Psoas muscle (tissue), 8 donors: ENCODE data around the gene DNAJC17. TPM values are rescaled to one million over a fixed set of nuclear protein-coding genes. Genes with fewer than 3 reads are reported as not detected.

Source experiments
- ATAC-seq, 4 donors: fragments of 200-7000 bp; cut with Tn5 transposase; one replicate each; pipeline ENCODE4 v1.9.1; 2020; ENCODE audit warnings: moderate library complexity in 3 of 4, mild to moderate bottlenecking in 2 of 4
- DNase-seq, 2 donors: peaks; one replicate each; pipeline ENCODE4 v3.0.0-alpha.2; 2020
- H3K27ac ChIP-seq: fragments of 200-600 bp; one replicate; pipeline ENCODE4 v1.8.0; 2022
- H3K27me3 ChIP-seq, 3 donors: fragments of 200-600 bp in 1 of 3; one replicate each; pipeline versions ENCODE4 v1.6.1 to v1.8.0; 2013 to 2022; ENCODE audit warnings: low read length in 2 of 3, mild to moderate bottlenecking in 2 of 3, moderate library complexity in 1 of 3; ENCODE audit not compliant: insufficient read depth in 3 of 3
- H3K36me3 ChIP-seq, 2 donors: fragments of 200-600 bp in 1 of 2; one replicate each; pipeline versions ENCODE4 v1.6.1 to v1.8.0; 2013 to 2022; ENCODE audit warnings: low read depth in 1 of 2, mild to moderate bottlenecking in 1 of 2, moderate library complexity in 1 of 2; ENCODE audit not compliant: insufficient read depth in 1 of 2
- H3K4me1 ChIP-seq: fragments of 200-600 bp; one replicate; pipeline ENCODE4 v1.8.0; 2022
- H3K4me3 ChIP-seq: fragments of 200-600 bp; one replicate; pipeline ENCODE4 v1.8.0; 2022; ENCODE audit warnings: mild to moderate bottlenecking
- H3K9me3 ChIP-seq: fragments of 200-600 bp; one replicate; pipeline ENCODE4 v1.8.0; 2022
- WGBS, 3 donors: extraction: QIAGEN DNeasy Blood & Tissue Kit; methylation state at CpG; one replicate each; pipeline versions ENCODE4 v1.1.6 to v1.1.7; 2013; 5-methylcytosine and 5-hydroxymethylcytosine counted together
- intact Hi-C, 2 donors: fragments of 100-400 bp; cut with DNase I; formaldehyde crosslinking; loops; one replicate each; pipeline versions ENCODE4 v1.11.0 to v1.14.2; 2022
- polyA plus RNA-seq, 3 donors: library from polyadenylated mRNA; stranded (reverse); fragments of 200-250 nt; gene quantifications; one replicate each; pipeline ENCODE4 v1.2.3, GENCODE V29; 2013
- total RNA-seq, 4 donors: library from RNA; stranded (reverse); fragmentation: NEBNext Ultra II Directional in 2 of 4; extraction: Animal tissue kit (Norgen Biotek cat#: 25700) in 2 of 4; gene quantifications; one replicate each; pipeline versions ENCODE4 v1.2.1 to v1.2.4, GENCODE V29; 2021 to 2023
- TF ChIP-seq, protein P1 (sequence below): fragments of 200-600 bp; IDR thresholded peaks from one replicate; pipeline ENCODE4 v1.8.0; 2022; ENCODE audit warnings: antibody characterized with exemption
- donor health status: healthy with polysubstance abuse.
- donor health status: DM: no; HTN: no; CAD: no; lungs with moderate emphysema.
- donor health status: Bipolar disorder and iron deficiency.
- donor health status: healthy.
- donor health status: DM: yes; HTN: yes; CAD: no.
- donor health status: DM: no; HTN: no; CAD: no.
- donor health status: DM: no; HTN: no; CAD: no.
- donor health status: DM: yes; HTN: yes; CAD: no.

Gene DNAJC17
- total and polyA plus RNA-seq, 7 donors: 8.9 to 32.4 (median 16.6) TPM

DNA sequence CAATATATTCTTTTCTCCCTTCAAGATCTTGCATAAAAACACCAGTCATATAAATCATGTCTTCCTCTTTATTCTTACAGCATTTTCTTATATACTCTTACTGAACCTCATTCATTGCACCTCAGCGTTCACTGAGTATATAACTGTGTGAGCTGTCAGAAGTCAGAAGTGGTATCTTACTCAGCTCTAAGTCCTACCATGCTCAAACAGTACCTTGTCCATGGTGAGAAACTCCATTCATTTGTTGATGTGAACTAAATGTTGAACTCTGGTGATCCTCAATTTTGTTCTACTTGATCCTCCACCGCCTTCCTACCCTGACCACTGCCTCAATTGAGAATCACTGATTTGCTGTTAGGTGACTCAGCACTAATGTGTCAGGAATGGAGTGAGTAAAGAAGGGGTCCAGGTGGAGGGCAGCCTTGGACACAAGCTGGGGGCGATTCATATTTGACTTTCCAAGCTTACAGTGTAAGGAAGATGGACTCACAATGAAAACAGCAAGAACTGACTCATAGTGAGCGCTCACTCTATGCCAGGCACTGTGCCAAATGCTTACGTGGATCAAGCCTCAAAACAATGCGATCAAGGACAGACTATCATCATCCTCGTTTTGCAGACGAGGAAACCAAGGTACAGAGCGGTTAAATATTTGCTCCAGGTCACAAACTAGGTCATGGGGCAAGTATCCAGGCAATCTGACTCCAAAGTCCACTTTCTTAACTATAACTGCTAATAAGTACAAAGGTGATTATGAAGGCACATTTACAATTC is 13.9 kb downstream of the DNAJC17 start:
- H3K36me3 ChIP-seq: peaks cover 0 to 8% of the 10 kb centered on the region in 2 donors
- H3K9me3 ChIP-seq: no peaks in the 10 kb centered on the region
- no peak overlapping the region for H3K27ac ChIP-seq
- ATAC-seq (peak in 3 of 4 donors; percentile 58 to 62 (median 59)), DNase-seq (peak; percentile 36 to 58)
- H3K4me1 ChIP-seq: peaks cover 13% of the 10 kb centered on the region
- 70 to 75% (median 74%) methylated on average over 9 of the region's 9 CpGs for WGBS, 3 donors
- TF ChIP-seq, protein P1, sequence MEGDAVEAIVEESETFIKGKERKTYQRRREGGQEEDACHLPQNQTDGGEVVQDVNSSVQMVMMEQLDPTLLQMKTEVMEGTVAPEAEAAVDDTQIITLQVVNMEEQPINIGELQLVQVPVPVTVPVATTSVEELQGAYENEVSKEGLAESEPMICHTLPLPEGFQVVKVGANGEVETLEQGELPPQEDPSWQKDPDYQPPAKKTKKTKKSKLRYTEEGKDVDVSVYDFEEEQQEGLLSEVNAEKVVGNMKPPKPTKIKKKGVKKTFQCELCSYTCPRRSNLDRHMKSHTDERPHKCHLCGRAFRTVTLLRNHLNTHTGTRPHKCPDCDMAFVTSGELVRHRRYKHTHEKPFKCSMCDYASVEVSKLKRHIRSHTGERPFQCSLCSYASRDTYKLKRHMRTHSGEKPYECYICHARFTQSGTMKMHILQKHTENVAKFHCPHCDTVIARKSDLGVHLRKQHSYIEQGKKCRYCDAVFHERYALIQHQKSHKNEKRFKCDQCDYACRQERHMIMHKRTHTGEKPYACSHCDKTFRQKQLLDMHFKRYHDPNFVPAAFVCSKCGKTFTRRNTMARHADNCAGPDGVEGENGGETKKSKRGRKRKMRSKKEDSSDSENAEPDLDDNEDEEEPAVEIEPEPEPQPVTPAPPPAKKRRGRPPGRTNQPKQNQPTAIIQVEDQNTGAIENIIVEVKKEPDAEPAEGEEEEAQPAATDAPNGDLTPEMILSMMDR: no peak
- H3K4me3 ChIP-seq: no peak overlapping the region
- intact Hi-C loops: no loop called here
- no peaks in the 10 kb centered on the region for H3K27me3 ChIP-seq

DNA sequence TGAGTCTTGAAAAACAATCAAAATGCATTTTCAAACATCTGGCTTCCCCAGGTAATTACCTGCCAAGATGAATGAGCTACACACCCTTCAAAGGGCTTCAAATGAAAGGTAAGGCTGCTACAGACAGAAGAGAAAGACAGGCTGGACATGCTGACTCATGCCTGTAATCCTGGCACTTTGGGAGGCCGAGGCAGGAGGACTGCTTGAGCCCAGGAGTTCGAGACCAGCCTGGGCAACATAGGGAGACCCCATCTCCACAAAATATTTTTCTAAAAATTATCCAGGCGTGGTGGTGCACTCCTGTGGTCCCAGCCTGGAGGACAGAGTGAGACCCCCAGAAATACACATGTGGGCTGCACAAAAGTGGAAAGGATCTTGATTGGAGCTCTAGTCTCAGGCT is 14.9 kb downstream of the DNAJC17 start:
- H3K27me3 ChIP-seq: no peaks in the 10 kb centered on the region
- no peak overlapping the region for H3K4me3 ChIP-seq
- no peak for ATAC-seq
- H3K36me3 ChIP-seq: peaks cover 0 to 8% of the 10 kb centered on the region in 2 donors
- 85 to 99% (median 94%) methylated on average over 3 of the region's 3 CpGs for WGBS, 3 donors
- DNase-seq: no peak
- TF ChIP-seq, protein P1: no peak
- no peaks in the 10 kb centered on the region for H3K9me3 ChIP-seq
- peaks cover 20% of the 10 kb centered on the region for H3K4me1 ChIP-seq
- intact Hi-C loops: no loop called here
- no peak overlapping the region for H3K27ac ChIP-seq

DNA sequence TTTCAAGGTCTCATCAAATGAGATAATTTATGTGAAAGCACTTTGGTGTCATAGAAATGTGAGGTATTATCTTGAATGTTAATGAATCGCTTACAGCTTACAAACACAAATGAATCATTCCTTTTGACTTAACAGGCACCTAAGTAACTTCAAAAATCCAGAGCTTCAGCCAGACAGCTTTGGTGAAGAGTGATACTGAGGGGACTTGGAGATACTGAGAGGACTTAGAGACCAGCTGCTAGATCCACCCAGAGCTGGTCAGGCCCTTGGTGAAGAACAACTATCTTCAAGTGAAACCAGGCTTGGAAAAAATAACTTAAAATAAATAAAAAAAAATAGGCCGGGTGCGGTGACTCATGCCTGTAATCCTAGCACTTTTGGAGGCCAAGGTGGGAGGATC is 16.6 kb downstream of the DNAJC17 start:
- whole genome bisulfite sequencing, 3 donors: 61 to 79% (median 63%) methylated on average over 3 of the region's 3 CpGs
- peak in 2 of 4 donors; percentile 5 to 11 for ATAC-seq
- peak overlapping the region; percentile 58 for H3K27ac ChIP-seq

DNA sequence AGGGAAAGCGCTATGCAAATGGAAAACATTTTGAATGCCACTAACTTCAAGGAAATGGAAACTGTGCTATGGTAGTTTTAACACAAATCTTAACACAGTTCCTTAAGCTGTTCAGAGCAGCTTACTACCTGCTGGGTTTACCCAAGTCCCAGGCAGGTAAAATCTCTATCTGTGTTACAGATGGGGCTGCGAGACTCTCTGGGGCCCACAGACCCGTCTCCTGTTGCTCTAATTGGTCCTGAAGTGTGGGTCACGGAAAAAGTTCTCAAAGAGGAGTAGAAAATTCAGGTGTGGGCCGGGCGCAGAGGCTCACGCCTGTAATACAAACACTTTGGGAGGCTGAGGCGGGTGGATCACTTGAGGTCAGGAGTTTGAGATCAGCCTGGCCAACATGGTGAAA is 17.3 kb downstream of the DNAJC17 start:
- TF ChIP-seq, protein P1: no peak
- H3K27me3 ChIP-seq: no peaks in the 10 kb centered on the region
- H3K9me3 ChIP-seq: no peaks in the 10 kb centered on the region
- ATAC-seq (peak in 3 of 4 donors; percentile 17 to 63 (median 32)), DNase-seq (peak in 1 of 2 donors; percentile 28)
- WGBS, 3 donors: 71 to 95% (median 82%) methylated on average over 8 of the region's 8 CpGs
- no peak overlapping the region for H3K4me3 ChIP-seq
- H3K27ac ChIP-seq: peak overlapping the region; percentile 58
- peaks cover 0 to 8% of the 10 kb centered on the region in 2 donors for H3K36me3 ChIP-seq
- H3K4me1 ChIP-seq: peaks cover 24% of the 10 kb centered on the region
- intact Hi-C loops: loop anchor here (10.0 kb wide), 2 partner anchors 55 to 205 kb away; partner anchors contain the start of gene SPINT1 (in 2 of the 2)

More for the DNA sequence above, 16.6 kb downstream of the DNAJC17 start:
- H3K27me3 ChIP-seq: no peaks in the 10 kb centered on the region
- intact Hi-C loops: no loop called here
- H3K4me3 ChIP-seq: no peak overlapping the region
- peaks cover 0 to 8% of the 10 kb centered on the region in 2 donors for H3K36me3 ChIP-seq
- no peaks in the 10 kb centered on the region for H3K9me3 ChIP-seq
- DNase-seq: no peak
- peaks cover 24% of the 10 kb centered on the region for H3K4me1 ChIP-seq
- TF ChIP-seq, protein P1: no peak
